Spinal cord (tissue), 10 donors: ENCODE measurements around the gene TNFRSF1A. TPM values are rescaled to one million over a fixed set of nuclear protein-coding genes. Genes with fewer than 3 reads are reported as not detected.

Experiments
- DNase-seq, 6 donors: peaks; one replicate each; pipeline versions ENCODE4 v3.0.0 to v3.0.0-alpha.2; 2013 to 2015; ENCODE audit warnings: low spot score in 6 of 6, low read depth in 4 of 6
- H3K27ac ChIP-seq: one replicate; pipeline ENCODE4 v1.5.1; 2013; ENCODE audit warnings: low read depth, low read length, control low read depth
- H3K27me3 ChIP-seq: one replicate; pipeline ENCODE4 v1.6.1; 2013; ENCODE audit warnings: low read length; ENCODE audit not compliant: control insufficient read depth, insufficient read depth
- H3K36me3 ChIP-seq: one replicate; pipeline ENCODE4 v1.6.1; 2013; ENCODE audit warnings: low read length; ENCODE audit not compliant: control insufficient read depth, insufficient read depth
- H3K4me1 ChIP-seq: one replicate; pipeline ENCODE4 v1.6.1; 2013; ENCODE audit warnings: low read length; ENCODE audit not compliant: control insufficient read depth, insufficient read depth
- H3K4me3 ChIP-seq: one replicate; pipeline ENCODE4 v1.5.1; 2013; ENCODE audit warnings: low read depth, low read length, control low read depth
- H3K9me3 ChIP-seq: one replicate; pipeline ENCODE4 v1.6.1; 2013; ENCODE audit warnings: low read length; ENCODE audit not compliant: control insufficient read depth, insufficient read depth
- WGBS: methylation state at CpG from one replicate; pipeline ENCODE4 v1.1.5; 2013; ENCODE audit warnings: missing lambda C conversion rate; ENCODE audit not compliant: insufficient coverage; 5-methylcytosine and 5-hydroxymethylcytosine counted together
- long read RNA-seq, 4 donors: transcript quantifications; one replicate each; lab custom pipeline, GENCODE V29; 2026
- polyA plus RNA-seq, 2 donors: library from polyadenylated mRNA; unstranded; fragments of 120-200 nt; gene quantifications; one replicate each; pipeline ENCODE4 v1.2.1, GENCODE V29; 2013; ENCODE audit not compliant: insufficient read length in 2 of 2
- total RNA-seq, 2 donors: library from RNA; depleted of rRNA in 1 of 2; stranded (reverse); fragments of 120-200 nt in 1 of 2; fragments of >200 nt in 1 of 2; gene quantifications; one replicate each; pipeline versions ENCODE4 v1.2.3 to v1.2.4, GENCODE V29; 2013 to 2014
- donor health status: healthy.

Gene TNFRSF1A
- total RNA-seq, result 10 to 100 TPM; 38.1 to 62.4 TPM
- polyA plus RNA-seq, result 10 to 100 TPM; 54.0 to 57.3 TPM
- long read RNA-seq, donor 1, transcript TNFRSF1A-201 (10 exons, 2,223 nt), result major isoform, 13 of 25 reads
- long read RNA-seq, donor 1, partial matches to known transcripts, result 10 of 25 reads
- long read RNA-seq, donor 1, other reads (novel, unspliced or antisense), result 0 of 25 reads
- long read RNA-seq, donor 2, partial matches to known transcripts, result 0 of 6 reads
- long read RNA-seq, donor 2, other reads (novel, unspliced or antisense), result 0 of 6 reads
- long read RNA-seq, donor 3, partial matches to known transcripts, result 0 of 4 reads
- long read RNA-seq, donor 3, other reads (novel, unspliced or antisense), result 0 of 4 reads
- long read RNA-seq, donor 4, transcript TNFRSF1A-201 (10 exons, 2,223 nt), result major isoform, 13 of 44 reads
- long read RNA-seq, donor 4, partial matches to known transcripts, result 27 of 44 reads
- long read RNA-seq, donor 4, other reads (novel, unspliced or antisense), result 0 of 44 reads

DNA sequence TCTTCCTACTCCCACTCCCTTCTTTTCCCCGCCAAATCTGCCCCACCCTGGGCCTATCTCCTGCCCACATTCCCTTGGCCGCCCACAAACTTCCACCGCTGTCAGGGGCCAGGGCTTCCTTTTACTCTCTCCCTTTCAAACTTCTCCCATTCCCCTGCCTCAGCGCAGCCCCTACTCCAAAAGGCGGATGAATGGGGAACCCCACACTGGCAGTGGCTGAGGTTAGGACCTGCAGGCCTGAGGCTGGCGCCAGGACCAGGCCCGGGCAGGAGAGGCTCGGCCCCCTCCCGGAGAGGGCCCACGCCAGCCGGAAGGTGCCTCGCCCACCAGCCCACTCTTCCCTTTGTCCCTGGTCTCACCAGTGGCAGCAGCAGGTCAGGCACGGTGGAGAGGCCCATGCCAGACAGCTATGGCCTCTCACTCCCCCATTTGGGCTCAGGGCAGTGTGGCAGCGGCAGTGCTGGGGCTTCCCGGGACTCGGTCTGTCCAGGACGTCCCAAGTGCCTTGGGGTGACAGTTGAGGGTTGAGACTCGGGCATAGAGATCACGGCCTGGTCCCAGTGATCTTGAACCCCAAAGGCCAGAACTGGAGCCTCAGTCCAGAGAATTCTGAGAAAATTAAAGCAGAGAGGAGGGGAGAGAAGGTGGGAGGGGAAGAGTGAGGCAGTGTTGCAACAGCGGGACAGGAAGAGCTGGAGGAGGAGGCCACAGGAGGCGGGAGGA is at the start of gene TNFRSF1A:
Gene TNFRSF1A, minus strand, starts transcription at position 660 of the 723 bp plus-strand sequence. Its CDS starts 262 bp downstream, at position 398.
- peaks cover 51% of the 10 kb centered on the region for H3K4me1 ChIP-seq
- DNase-seq, result peak in 2 of 6 donors; percentile 50 to 80
- WGBS, result 11% methylated on average over 21 of the region's 21 CpGs
- H3K36me3 ChIP-seq, result peaks cover 3% of the 10 kb centered on the region
- peak within 1 kb of the TSS; percentile 96 for H3K27ac ChIP-seq
- no peaks in the 10 kb centered on the region for H3K27me3 ChIP-seq
- H3K9me3 ChIP-seq, result no peaks in the 10 kb centered on the region
- peak within 1 kb of the TSS; percentile 90 for H3K4me3 ChIP-seq

DNA sequence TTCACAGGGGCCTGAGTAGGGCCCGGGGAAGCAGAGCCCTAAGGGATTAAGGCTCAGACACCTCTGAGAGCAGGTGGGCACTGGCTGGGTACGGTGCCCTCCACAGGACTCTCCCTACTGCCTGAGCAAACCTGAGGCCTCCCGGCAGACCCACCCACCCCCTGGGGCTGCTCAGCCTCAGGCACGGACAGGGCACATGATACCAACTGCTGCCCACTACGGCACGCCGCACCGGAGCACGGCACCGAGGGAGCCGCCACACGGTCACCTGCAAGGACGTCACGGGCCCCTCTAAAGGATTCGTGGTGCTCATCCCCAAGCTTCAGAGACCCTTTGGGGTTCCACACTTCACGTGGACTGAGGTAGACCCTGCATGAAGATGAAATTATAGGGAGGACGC is 49.1 kb upstream of the TNFRSF1A start:
- H3K4me1 ChIP-seq, result no peaks in the 10 kb centered on the region
- WGBS, result 91% methylated on average over 14 of the region's 17 CpGs
- no peak overlapping the region for H3K27ac ChIP-seq
- H3K27me3 ChIP-seq, result no peaks in the 10 kb centered on the region
- peaks cover 5% of the 10 kb centered on the region for H3K36me3 ChIP-seq
- no peak overlapping the region for H3K4me3 ChIP-seq
- no peak for DNase-seq
- no peaks in the 10 kb centered on the region for H3K9me3 ChIP-seq

DNA sequence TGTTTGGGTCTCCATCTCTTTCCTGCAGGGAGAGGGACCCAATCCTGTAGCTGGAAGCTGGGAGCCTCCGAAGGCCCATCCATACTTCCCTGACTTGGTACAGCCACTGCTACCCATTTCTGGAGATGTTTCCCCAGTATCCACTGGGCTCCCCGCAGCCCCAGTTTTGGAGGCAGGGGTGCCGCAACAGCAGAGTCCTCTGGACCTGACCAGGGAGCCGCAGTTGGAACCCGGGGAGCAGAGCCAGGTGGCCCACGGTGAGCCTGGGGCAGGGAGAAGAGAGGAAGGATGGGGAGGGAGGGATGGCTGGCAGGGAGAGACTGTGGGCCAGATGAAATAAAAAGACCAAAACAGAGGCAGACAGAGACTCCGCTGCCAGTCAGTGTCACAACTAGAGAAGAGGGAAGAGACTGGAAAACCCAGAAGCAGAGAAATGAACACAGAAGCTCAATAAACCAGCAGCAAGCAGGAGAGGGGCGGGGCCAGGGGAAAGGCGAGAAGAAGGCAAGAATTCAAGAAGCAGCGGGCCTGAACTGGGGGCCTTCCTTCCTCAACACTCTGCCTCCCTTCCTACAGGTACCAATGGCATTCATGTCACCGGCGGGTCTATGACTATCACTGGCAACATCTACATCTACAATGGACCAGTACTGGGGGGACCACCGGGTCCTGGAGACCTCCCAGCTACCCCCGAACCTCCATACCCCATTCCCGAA is 48.4 kb upstream of the TNFRSF1A start:
- DNase-seq, result no peak
- 84% methylated on average over 15 of the region's 15 CpGs for whole genome bisulfite sequencing
- no peak overlapping the region for H3K4me3 ChIP-seq
- no peak overlapping the region for H3K27ac ChIP-seq
- H3K27me3 ChIP-seq, result no peaks in the 10 kb centered on the region
- no peaks in the 10 kb centered on the region for H3K9me3 ChIP-seq
- peaks cover 1% of the 10 kb centered on the region for H3K4me1 ChIP-seq
- H3K36me3 ChIP-seq, result peaks cover 7% of the 10 kb centered on the region

DNA sequence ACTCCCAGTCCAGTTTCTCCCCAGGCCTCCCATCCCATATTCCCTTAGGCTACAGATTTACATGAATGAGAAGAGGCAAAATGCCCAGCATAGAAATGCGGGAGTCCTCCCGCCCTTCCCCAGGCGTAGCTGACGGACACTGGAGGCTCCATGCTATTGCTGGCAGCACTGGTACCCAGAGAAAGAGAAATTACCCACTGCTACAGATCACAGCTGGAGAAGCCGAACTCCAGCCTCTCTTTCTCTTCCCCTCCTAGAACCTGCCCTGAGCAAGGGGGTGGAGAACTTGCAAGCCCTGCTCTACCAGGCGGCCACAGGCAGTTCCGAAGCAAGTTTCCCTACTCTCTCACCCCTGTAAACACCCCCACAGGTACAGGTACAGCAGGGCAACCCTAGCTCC is 45.7 kb upstream of the TNFRSF1A start:
- WGBS, result 58% methylated on average over 7 of the region's 7 CpGs
- peaks cover 14% of the 10 kb centered on the region for H3K36me3 ChIP-seq
- no peak overlapping the region for H3K4me3 ChIP-seq
- peaks cover 22% of the 10 kb centered on the region for H3K4me1 ChIP-seq
- peaks cover 2% of the 10 kb centered on the region for H3K27me3 ChIP-seq
- no peak overlapping the region for H3K27ac ChIP-seq
- no peaks in the 10 kb centered on the region for H3K9me3 ChIP-seq
- no peak for DNase-seq

DNA sequence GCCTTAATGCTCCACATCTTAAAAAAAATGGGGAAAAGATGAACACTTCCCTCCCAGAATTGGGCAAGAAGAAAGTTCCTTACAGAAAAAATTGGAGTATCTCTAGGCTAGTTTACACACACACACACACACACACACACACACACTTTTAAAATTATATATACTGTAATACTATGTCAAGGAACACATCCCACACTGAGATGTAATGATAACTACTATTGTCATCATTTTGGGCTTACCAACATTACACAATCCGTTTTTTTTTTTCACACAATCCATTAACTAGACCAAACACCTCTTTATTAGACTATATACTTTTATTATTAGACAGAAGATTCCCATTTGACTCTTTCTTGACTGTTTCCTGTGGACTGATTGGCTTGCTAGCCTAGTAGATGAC is 44.6 kb upstream of the TNFRSF1A start:
- Histone ChIP-seq H3K36me3 (peaks cover 14% of the 10 kb centered on the region), H3K27me3 (peaks cover 2% of the 10 kb centered on the region), H3K4me1 (peaks cover 22% of the 10 kb centered on the region), H3K27ac (no peak overlapping the region), H3K9me3 (no peaks in the 10 kb centered on the region), H3K4me3 (no peak overlapping the region)
- no CpG with 5 or more reads among the region's 1 CpG for WGBS
- DNase-seq, result no peak

DNA sequence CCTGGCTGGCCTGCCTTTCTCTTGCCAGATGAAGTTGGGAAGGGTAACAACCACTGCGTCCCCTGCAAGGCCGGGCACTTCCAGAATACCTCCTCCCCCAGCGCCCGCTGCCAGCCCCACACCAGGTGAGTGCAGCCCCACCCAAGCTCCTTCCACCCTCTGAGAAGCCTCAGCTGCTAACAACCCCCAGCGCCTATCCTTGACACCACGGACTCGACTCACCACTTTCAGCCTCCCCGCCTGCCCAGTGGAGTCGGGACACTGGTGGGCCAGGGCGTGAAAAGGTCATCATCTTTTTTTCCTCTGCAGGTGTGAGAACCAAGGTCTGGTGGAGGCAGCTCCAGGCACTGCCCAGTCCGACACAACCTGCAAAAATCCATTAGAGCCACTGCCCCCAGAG is 44.2 kb upstream of the TNFRSF1A start:
- Histone ChIP-seq H3K4me3 (no peak overlapping the region), H3K36me3 (peaks cover 13% of the 10 kb centered on the region), H3K27me3 (peaks cover 2% of the 10 kb centered on the region), H3K9me3 (no peaks in the 10 kb centered on the region), H3K27ac (no peak overlapping the region), H3K4me1 (peaks cover 22% of the 10 kb centered on the region)
- 84% methylated on average over 10 of the region's 11 CpGs for WGBS
- DNase-seq, result no peak

DNA sequence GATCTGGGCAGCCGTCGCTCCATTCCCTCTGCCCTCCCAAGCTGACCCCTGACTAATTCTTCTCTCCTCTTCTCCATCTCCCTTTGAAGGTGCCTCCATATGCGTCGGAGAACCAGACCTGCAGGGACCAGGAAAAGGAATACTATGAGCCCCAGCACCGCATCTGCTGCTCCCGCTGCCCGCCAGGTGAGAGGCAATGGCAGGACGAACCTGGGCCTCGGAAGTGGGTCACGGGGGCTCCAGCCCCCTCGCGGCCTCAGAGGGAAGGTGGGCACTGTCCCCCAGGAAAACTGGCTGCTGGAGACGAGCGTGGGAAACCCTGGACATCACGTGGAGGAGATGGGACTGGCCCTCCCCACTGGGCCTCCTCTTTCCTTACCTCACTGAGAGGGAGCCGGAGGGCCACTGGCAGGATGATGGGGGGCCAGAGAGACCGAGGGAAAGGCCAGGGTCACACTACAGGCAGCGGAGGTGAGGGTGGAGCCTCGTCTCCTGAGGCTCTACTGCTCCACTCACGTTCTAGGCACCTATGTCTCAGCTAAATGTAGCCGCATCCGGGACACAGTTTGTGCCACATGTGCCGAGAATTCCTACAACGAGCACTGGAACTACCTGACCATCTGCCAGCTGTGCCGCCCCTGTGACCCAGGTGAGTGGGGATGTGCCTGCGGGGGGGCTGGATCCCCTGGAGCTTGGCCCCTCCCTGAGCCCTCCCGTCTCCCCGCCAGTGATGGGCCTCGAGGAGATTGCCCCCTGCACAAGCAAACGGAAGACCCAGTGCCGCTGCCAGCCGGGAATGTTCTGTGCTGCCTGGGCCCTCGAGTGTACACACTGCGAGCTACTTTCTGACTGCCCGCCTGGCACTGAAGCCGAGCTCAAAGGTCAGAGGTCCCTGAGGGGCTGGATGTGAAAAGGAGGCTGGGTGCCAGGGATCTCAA is 42.9 kb upstream of the TNFRSF1A start:
- no peak overlapping the region for H3K27ac ChIP-seq
- no peaks in the 10 kb centered on the region for H3K9me3 ChIP-seq
- DNase-seq, result no peak
- H3K4me3 ChIP-seq, result peak overlapping the region; percentile 50
- H3K4me1 ChIP-seq, result peaks cover 22% of the 10 kb centered on the region
- H3K36me3 ChIP-seq, result peaks cover 10% of the 10 kb centered on the region
- WGBS, result 95% methylated on average over 31 of the region's 36 CpGs
- H3K27me3 ChIP-seq, result peaks cover 2% of the 10 kb centered on the region

DNA sequence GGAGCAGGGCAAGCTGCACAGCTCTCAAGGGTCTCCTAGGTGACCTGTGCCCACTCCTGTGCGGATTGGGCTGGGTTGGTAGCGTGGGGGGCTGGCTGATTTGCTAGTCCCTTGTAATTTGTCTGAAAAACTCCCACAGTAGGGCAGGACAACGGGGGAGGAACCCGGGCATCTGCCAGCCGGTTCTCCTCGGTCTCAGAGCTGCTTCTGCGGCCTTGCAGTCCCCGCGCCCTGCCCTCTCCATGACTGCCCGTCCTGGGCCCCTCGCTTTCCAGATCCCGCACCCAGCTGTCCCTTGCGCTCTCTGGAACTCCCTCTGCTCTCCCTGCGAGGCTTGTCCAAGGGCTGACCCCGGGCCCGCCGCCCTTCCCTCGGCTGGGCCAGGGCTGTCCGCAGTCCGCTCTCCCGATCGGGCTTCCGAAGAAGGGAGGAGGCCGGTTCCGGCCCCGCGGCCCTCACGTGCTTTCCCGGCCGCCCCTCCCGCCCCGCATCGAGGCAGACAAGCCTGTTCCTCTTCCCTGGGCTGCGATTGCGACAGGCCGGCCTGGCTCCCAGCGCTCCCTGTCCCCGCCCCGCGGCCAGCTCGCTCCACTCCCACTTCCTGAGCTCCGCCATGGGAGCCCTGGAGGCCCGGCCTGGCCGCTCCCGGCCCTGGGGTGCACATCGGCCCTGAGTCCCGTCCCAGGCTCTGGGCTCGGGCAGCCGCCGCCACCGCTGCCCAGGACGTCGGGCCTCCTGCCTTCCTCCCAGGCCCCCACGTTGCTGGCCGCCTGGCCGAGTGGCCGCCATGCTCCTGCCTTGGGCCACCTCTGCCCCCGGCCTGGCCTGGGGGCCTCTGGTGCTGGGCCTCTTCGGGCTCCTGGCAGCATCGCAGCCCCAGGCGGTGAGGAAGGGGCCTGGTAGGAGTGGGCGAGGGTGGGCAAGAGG is 42.0 kb upstream of the TNFRSF1A start, which contains the start of gene LTBR:
Gene LTBR, plus strand, starts transcription at position 591 of the 927 bp plus-strand sequence. Its CDS starts 197 bp downstream, at position 788.
- H3K4me3 ChIP-seq, result peak within 1 kb of the TSS; percentile 50
- H3K36me3 ChIP-seq, result peaks cover 10% of the 10 kb centered on the region
- no peaks in the 10 kb centered on the region for H3K9me3 ChIP-seq
- peaks cover 2% of the 10 kb centered on the region for H3K27me3 ChIP-seq
- 31% methylated on average over 56 of the region's 62 CpGs for WGBS
- H3K4me1 ChIP-seq, result peaks cover 22% of the 10 kb centered on the region
- peak; percentile 8 to 85 (median 26) for DNase-seq
- H3K27ac ChIP-seq, result peak within 1 kb of the TSS; percentile 78
